Left ventricle myocardium inferior (tissue), 1 donor: ENCODE measurements around the gene AUTS2. TPM values are rescaled to one million over a fixed set of nuclear protein-coding genes. Genes with fewer than 3 reads are reported as not detected.

Experiments used
- DNase-seq: peaks from one replicate; pipeline ENCODE4 v3.0.0-alpha.2; 2020
- H3K27ac ChIP-seq: fragments of 200-600 bp; replicated peaks from 2 replicates; pipeline ENCODE4 v1.8.0; 2021
- H3K27me3 ChIP-seq: fragments of 200-600 bp; 2 replicates; pipeline ENCODE4 v1.8.0; 2021; ENCODE audit warnings: low read depth
- H3K36me3 ChIP-seq: fragments of 200-600 bp; 2 replicates; pipeline ENCODE4 v1.8.0; 2021
- H3K4me1 ChIP-seq: fragments of 200-600 bp; 2 replicates; pipeline ENCODE4 v1.8.0; 2021
- H3K4me3 ChIP-seq: fragments of 200-600 bp; 2 replicates; pipeline ENCODE4 v1.8.0; 2021; ENCODE audit warnings: mild to moderate bottlenecking, moderate library complexity
- H3K9me3 ChIP-seq: fragments of 200-600 bp; replicated peaks from 2 replicates; pipeline ENCODE4 v1.8.0; 2021
- intact Hi-C: fragments of 100-400 bp; cut with micrococcal nuclease; formaldehyde crosslinking; loops from one replicate; pipeline ENCODE4 v1.11.0; 2022
- total RNA-seq: library from RNA; stranded (reverse); fragmentation: NEBNext Ultra II Directional; extraction: Animal tissue kit (Norgen Biotek cat#: 25700); gene quantifications from one replicate; pipeline ENCODE4 v1.2.1, GENCODE V29; 2021
- TF ChIP-seq, protein P1 (sequence below): fragments of 200-600 bp; IDR thresholded peaks from 2 replicates; pipeline ENCODE4 v1.8.0; 2021; ENCODE audit warnings: antibody characterized with exemption, mild to moderate bottlenecking, borderline replicate concordance
- donor health status: DM: no; HTN: yes; CAD: no; lungs with severe emphysema.

Gene AUTS2
- total RNA-seq, 1 donor from 2014 or later, result 10.5 TPM

DNA sequence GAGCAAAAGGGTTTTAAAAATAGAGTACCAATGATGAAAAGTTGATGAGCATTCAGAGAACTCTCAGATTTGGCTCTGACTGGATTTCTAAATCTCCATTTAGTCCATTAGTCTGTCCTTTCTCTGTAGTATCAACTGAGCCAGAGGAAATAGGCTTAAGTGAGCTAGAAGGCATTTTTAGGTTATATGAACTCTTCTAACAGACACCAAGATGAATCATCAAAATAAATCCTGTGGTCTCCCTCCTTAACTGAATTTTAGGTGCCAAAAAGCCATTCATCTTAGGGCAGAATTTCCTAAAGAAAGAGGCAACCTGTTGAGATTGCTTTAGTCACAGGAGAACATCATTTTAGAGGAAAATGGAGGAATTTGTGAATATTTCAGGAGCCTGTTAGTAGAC lies 305.1 kb downstream of the AUTS2 start:
- DNase-seq, result no peak
- H3K27ac ChIP-seq, result no peak overlapping the region
- no peaks in the 10 kb centered on the region for H3K36me3 ChIP-seq
- no peaks in the 10 kb centered on the region for H3K4me1 ChIP-seq
- intact Hi-C loops, result no loop called here
- no peaks in the 10 kb centered on the region for H3K9me3 ChIP-seq
- H3K4me3 ChIP-seq, result no peak overlapping the region
- no peaks in the 10 kb centered on the region for H3K27me3 ChIP-seq
- TF ChIP-seq, protein P1, sequence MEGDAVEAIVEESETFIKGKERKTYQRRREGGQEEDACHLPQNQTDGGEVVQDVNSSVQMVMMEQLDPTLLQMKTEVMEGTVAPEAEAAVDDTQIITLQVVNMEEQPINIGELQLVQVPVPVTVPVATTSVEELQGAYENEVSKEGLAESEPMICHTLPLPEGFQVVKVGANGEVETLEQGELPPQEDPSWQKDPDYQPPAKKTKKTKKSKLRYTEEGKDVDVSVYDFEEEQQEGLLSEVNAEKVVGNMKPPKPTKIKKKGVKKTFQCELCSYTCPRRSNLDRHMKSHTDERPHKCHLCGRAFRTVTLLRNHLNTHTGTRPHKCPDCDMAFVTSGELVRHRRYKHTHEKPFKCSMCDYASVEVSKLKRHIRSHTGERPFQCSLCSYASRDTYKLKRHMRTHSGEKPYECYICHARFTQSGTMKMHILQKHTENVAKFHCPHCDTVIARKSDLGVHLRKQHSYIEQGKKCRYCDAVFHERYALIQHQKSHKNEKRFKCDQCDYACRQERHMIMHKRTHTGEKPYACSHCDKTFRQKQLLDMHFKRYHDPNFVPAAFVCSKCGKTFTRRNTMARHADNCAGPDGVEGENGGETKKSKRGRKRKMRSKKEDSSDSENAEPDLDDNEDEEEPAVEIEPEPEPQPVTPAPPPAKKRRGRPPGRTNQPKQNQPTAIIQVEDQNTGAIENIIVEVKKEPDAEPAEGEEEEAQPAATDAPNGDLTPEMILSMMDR, result no peak

- TF ChIP-seq, protein P1, result no peak
- intact Hi-C loops, result no loop called here
- no peaks in the 10 kb centered on the region for H3K27me3 ChIP-seq
- no peaks in the 10 kb centered on the region for H3K4me1 ChIP-seq
- no peak overlapping the region for H3K27ac ChIP-seq
- no peak for DNase-seq
- H3K4me3 ChIP-seq, result no peak overlapping the region
- H3K9me3 ChIP-seq, result peaks cover 7% of the 10 kb centered on the region
- H3K36me3 ChIP-seq, result no peaks in the 10 kb centered on the region
Measured at GRCh38 chr7:69906283-69906995, 308.2 kb downstream of the AUTS2 start.

DNA sequence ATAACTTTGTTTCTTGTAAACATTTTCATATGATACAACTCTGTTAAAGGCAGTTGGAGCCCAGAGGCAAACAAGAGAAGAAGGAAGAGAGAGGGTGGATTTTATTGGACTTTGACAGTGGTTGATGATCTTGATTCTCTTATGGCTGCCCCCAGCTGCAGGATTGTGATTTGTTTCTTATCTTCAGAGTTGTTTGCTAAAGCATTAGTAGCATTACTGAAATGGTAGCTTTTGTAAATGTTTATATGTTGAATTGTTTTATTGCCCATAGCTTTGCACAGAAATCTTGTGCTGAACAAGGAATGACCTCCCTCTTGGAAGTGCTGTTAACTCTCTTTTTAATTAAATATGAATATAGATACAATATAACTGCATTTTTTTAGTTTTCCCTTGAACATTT lies 309.4 kb downstream of the AUTS2 start:
- H3K27ac ChIP-seq, result no peak overlapping the region
- TF ChIP-seq, protein P1, result no peak
- H3K9me3 ChIP-seq, result peaks cover 13% of the 10 kb centered on the region
- H3K36me3 ChIP-seq, result no peaks in the 10 kb centered on the region
- H3K4me1 ChIP-seq, result no peaks in the 10 kb centered on the region
- DNase-seq, result no peak
- no peak overlapping the region for H3K4me3 ChIP-seq
- intact Hi-C loops, result no loop called here
- no peaks in the 10 kb centered on the region for H3K27me3 ChIP-seq

DNA sequence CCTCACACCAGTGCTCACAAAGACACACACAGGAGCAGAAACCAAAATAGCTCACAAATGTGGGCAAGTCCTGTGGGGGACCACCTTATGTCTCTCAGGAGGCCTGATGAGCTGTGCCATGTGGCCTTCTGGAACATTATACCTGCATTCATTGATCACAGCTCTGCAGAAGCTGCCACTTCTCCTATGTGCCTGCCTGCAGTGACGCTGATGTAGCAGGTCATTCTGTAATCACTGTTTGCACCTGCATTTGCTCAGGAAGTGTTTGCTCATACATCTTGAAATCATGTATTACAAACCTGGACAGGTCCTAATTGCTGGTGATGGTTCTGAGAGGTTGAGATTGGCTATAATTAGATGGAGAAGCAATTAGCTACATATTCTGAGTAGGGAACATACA lies 310.2 kb downstream of the AUTS2 start:
- peaks cover 13% of the 10 kb centered on the region for H3K9me3 ChIP-seq
- no peaks in the 10 kb centered on the region for H3K27me3 ChIP-seq
- no peak for DNase-seq
- intact Hi-C loops, result no loop called here
- TF ChIP-seq, protein P1, result no peak
- H3K4me1 ChIP-seq, result no peaks in the 10 kb centered on the region
- H3K4me3 ChIP-seq, result no peak overlapping the region
- H3K36me3 ChIP-seq, result no peaks in the 10 kb centered on the region
- H3K27ac ChIP-seq, result no peak overlapping the region

DNA sequence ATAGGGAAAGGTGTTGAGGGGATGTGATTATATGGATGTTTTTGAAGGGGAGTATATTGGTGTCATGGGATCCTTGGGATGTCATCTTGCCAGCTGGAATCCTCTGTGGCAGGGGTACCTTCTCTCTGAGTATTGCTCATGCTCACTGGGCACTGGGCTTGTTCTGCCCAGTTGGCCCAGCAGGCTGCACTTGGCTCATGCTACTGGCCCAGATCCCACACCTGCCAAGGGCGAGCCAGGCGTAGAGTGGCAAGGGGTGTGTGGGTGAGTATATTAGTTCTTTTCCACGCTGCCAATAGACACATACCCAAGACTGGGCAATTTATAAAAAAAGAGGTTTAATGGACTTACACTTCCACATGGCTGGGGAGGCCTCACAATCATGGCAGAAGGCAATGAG lies 311.9 kb downstream of the AUTS2 start:
- Histone ChIP-seq H3K9me3 (peaks cover 13% of the 10 kb centered on the region), H3K27ac (no peak overlapping the region), H3K36me3 (no peaks in the 10 kb centered on the region), H3K4me1 (no peaks in the 10 kb centered on the region), H3K27me3 (no peaks in the 10 kb centered on the region), H3K4me3 (no peak overlapping the region)
- intact Hi-C loops, result no loop called here
- DNase-seq, result no peak
- TF ChIP-seq, protein P1, result no peak
